Body of pancreas (tissue), 4 donors: ENCODE measurements around the gene PCK2.

ENCODE experiments used
- CTCF ChIP-seq, 7 experiments: fragments of 450-650 bp in 4 of 7; fragments of 200-600 bp in 3 of 7; sonication (generic) in 3 of 7; IDR thresholded peaks; one replicate each; pipeline ENCODE4 v1.5.1; 2016 to 2019; ENCODE audit warnings: antibody characterized with exemption in 7 of 7
- POLR2A ChIP-seq, 3 donors: fragments of 450-650 bp; IDR thresholded peaks; one replicate each; pipeline ENCODE4 v1.6.1; 2016; ENCODE audit warnings: antibody characterized with exemption in 3 of 3, mild to moderate bottlenecking in 2 of 3

GRCh38 chr14:24077086-24077485 lies 17.0 kb upstream of the PCK2 start:
- no peak for TF ChIP-seq CTCF (IDR thresholded peaks at IDR 0.05)
- TF ChIP-seq POLR2A (IDR thresholded peaks at IDR 0.05) = no peak
